Lower leg skin (tissue), 3 donors: Measurements from ENCODE around the gene FAAP24.

ENCODE experiments used
- CTCF ChIP-seq, 3 donors: fragments of 450-650 bp; IDR thresholded peaks; one replicate each; pipeline ENCODE4 v1.5.1; 2016; ENCODE audit warnings: antibody characterized with exemption in 3 of 3, mild to moderate bottlenecking in 3 of 3, moderate library complexity in 2 of 3
- POLR2A ChIP-seq, 2 donors: fragments of 450-650 bp; IDR thresholded peaks; one replicate each; pipeline ENCODE4 v1.6.1; 2016 to 2017; ENCODE audit warnings: antibody characterized with exemption in 2 of 2, mild to moderate bottlenecking in 1 of 2, moderate library complexity in 1 of 2

GRCh38 chr19:33008738-33009137 lies 36.7 kb downstream of the FAAP24 start:
- TF ChIP-seq CTCF (IDR thresholded peaks at IDR 0.05) (no peak), POLR2A (IDR thresholded peaks at IDR 0.05) (no peak)
